Right atrium auricular region (tissue), 2 donors: ENCODE measurements around the gene PLPPR1. TPM values are rescaled to one million over a fixed set of nuclear protein-coding genes. Genes with fewer than 3 reads are reported as not detected.
"Not testable (repeated sequence)": the region's sequence is repeated elsewhere in the genome, so short reads cannot be mapped to it uniquely, and the experiment has no call there.

Experiments used
- DNase-seq: peaks from one replicate; pipeline ENCODE4 v3.0.0-alpha.2; 2019; ENCODE audit warnings: low spot score
- H3K27ac ChIP-seq, 2 donors: fragments of 200-600 bp; sonication (generic); 1 replicate in 1 of 2; 2 replicates in 1 of 2; pipeline ENCODE4 v1.5.1; 2016 to 2019
- H3K27me3 ChIP-seq, 2 donors: fragments of 200-600 bp; sonication (generic); one replicate each; pipeline versions ENCODE4 v1.5.1 to v1.6.0; 2017 to 2019
- H3K36me3 ChIP-seq: fragments of 200-600 bp; sonication (generic); one replicate; pipeline ENCODE4 v1.5.1; 2016
- H3K4me1 ChIP-seq, 2 donors: fragments of 200-600 bp; sonication (generic); one replicate each; pipeline versions ENCODE4 v1.5.1 to v1.6.0; 2017 to 2019
- H3K4me3 ChIP-seq, 2 donors: fragments of 200-600 bp; sonication (generic); 1 replicate in 1 of 2; 2 replicates in 1 of 2; pipeline ENCODE4 v1.5.1; 2017 to 2019; ENCODE audit warnings: mild to moderate bottlenecking in 1 of 2, moderate library complexity in 1 of 2
- H3K9me3 ChIP-seq, 2 donors: fragments of 200-600 bp; sonication (generic); one replicate each; pipeline ENCODE4 v1.5.1; 2019
- CTCF ChIP-seq, 2 donors: fragments of 200-600 bp; sonication (generic); IDR thresholded peaks; one replicate each; pipeline ENCODE4 v1.5.1; 2019; ENCODE audit warnings: antibody characterized with exemption in 2 of 2
- total RNA-seq, 2 donors: library from RNA; depleted of rRNA; stranded (reverse); fragments of >200 nt; gene quantifications; one replicate each; pipeline ENCODE4 v1.1.0, GENCODE V29; 2016

PLPPR1 gene
- total RNA-seq, 2 donors from 2014 or later = not detected

- no peak for DNase-seq
- no peaks in the 10 kb centered on the region for H3K27me3 ChIP-seq
- no peak for TF ChIP-seq CTCF (IDR thresholded peaks at IDR 0.05)
- H3K9me3 ChIP-seq = no peaks in the 10 kb centered on the region
- no peak overlapping the region for H3K27ac ChIP-seq
- H3K4me3 ChIP-seq = no peak overlapping the region
- H3K4me1 ChIP-seq = no peaks in the 10 kb centered on the region
- H3K36me3 ChIP-seq = no peaks in the 10 kb centered on the region
Measured at GRCh38 chr9:101269591-101270283, 241.2 kb downstream of the PLPPR1 start.

GRCh38 chr9:101270302-101270701 is 241.8 kb downstream of the PLPPR1 start:
- no peaks in the 10 kb centered on the region for H3K4me1 ChIP-seq
- TF ChIP-seq CTCF (IDR thresholded peaks at IDR 0.05) = no peak
- no peak for DNase-seq
- H3K9me3 ChIP-seq = no peaks in the 10 kb centered on the region
- H3K4me3 ChIP-seq = no peak overlapping the region
- H3K27me3 ChIP-seq = no peaks in the 10 kb centered on the region
- no peaks in the 10 kb centered on the region for H3K36me3 ChIP-seq
- no peak overlapping the region for H3K27ac ChIP-seq

- Histone ChIP-seq H3K9me3 (no peaks in the 10 kb centered on the region), H3K4me1 (no peaks in the 10 kb centered on the region), H3K4me3 (no peak overlapping the region), H3K36me3 (no peaks in the 10 kb centered on the region), H3K27ac (no peak overlapping the region), H3K27me3 (no peaks in the 10 kb centered on the region)
- DNase-seq = no peak
- TF ChIP-seq CTCF (IDR thresholded peaks at IDR 0.05) = no peak
Measured at GRCh38 chr9:101271102-101271501, 242.6 kb downstream of the PLPPR1 start.

GRCh38 chr9:101274971-101275768 is 246.6 kb downstream of the PLPPR1 start:
- H3K4me1 ChIP-seq = no peaks in the 10 kb centered on the region
- peaks cover 0 to 17% of the 10 kb centered on the region in 2 donors for H3K9me3 ChIP-seq
- no peaks in the 10 kb centered on the region for H3K36me3 ChIP-seq
- no peaks in the 10 kb centered on the region for H3K27me3 ChIP-seq
- no peak for TF ChIP-seq CTCF (IDR thresholded peaks at IDR 0.05)
- no peak overlapping the region for H3K27ac ChIP-seq
- DNase-seq = no peak
- H3K4me3 ChIP-seq = no peak overlapping the region

- TF ChIP-seq CTCF (IDR thresholded peaks at IDR 0.05) = no peak
- H3K4me1 ChIP-seq = no peaks in the 10 kb centered on the region
- no peak overlapping the region for H3K27ac ChIP-seq
- H3K36me3 ChIP-seq = no peaks in the 10 kb centered on the region
- peaks cover 0 to 17% of the 10 kb centered on the region in 2 donors for H3K9me3 ChIP-seq
- H3K4me3 ChIP-seq = no peak overlapping the region
- DNase-seq = no peak
- H3K27me3 ChIP-seq = no peaks in the 10 kb centered on the region
Measured at GRCh38 chr9:101275769-101276250, 247.3 kb downstream of the PLPPR1 start.

GRCh38 chr9:101291043-101291442 is 262.5 kb downstream of the PLPPR1 start:
- not testable (repeated sequence) for H3K27ac ChIP-seq, DNase-seq, H3K4me1 ChIP-seq, H3K4me3 ChIP-seq, H3K36me3 ChIP-seq, H3K9me3 ChIP-seq, H3K27me3 ChIP-seq
